GM23338 (cell line): Measurements from ENCODE around the gene DDIT3.

Source experiments
- CREB1 ChIP-seq: fragments of 250-450 bp; sonication (Bioruptor Pico); IDR thresholded peaks from 2 replicates; pipeline ENCODE4 v1.5.0; 2020; ENCODE audit warnings: low read depth, mild to moderate bottlenecking, moderate library complexity
- EZH2 ChIP-seq: fragments of 200-600 bp; sonication (generic); IDR thresholded peaks from one replicate; pipeline ENCODE4 v1.8.0; 2017; ENCODE audit warnings: antibody characterized with exemption, mild to moderate bottlenecking, low read depth; ENCODE audit not compliant: unreplicated experiment
- EZH2phosphoT487 ChIP-seq: fragments of 200-600 bp; sonication (generic); IDR thresholded peaks from one replicate; pipeline ENCODE4 v1.8.1; 2018; ENCODE audit warnings: antibody characterized with exemption; ENCODE audit not compliant: unreplicated experiment
- JUNB ChIP-seq: IDR thresholded peaks from one replicate; pipeline ENCODE4 v1.6.1; 2016; ENCODE audit warnings: antibody characterized with exemption; ENCODE audit not compliant: unreplicated experiment
- NANOG ChIP-seq: IDR thresholded peaks from 2 replicates; pipeline ENCODE4 v1.6.1; 2016; ENCODE audit warnings: antibody characterized with exemption, borderline replicate concordance
- POLR2AphosphoS5 ChIP-seq: IDR thresholded peaks from 2 replicates; pipeline ENCODE4 v1.6.1; 2016; ENCODE audit warnings: antibody characterized with exemption, low read depth
- ZNF331 ChIP-seq: fragments of 250-450 bp; sonication (Bioruptor Pico); IDR thresholded peaks from 2 replicates; pipeline ENCODE4 v1.5.0; 2020; ENCODE audit warnings: low read depth, mild to moderate bottlenecking, moderate library complexity
- TF ChIP-seq, protein P1 (sequence below): IDR thresholded peaks from one replicate; pipeline ENCODE4 v1.6.1; 2018; ENCODE audit warnings: antibody characterized with exemption; ENCODE audit not compliant: unreplicated experiment
- TF ChIP-seq, protein P2 (sequence below), 2 experiments: fragments of 200-600 bp in 1 of 2; sonication (generic) in 1 of 2; conservative IDR thresholded peaks; 2 replicates each; pipeline versions ENCODE4 v1.5.1 to v1.6.1; 2016 to 2017; ENCODE audit warnings: antibody characterized with exemption in 2 of 2, low read depth in 2 of 2, mild to moderate bottlenecking in 2 of 2, moderate library complexity in 1 of 2
- TF ChIP-seq, protein P3 (sequence below): IDR thresholded peaks from 2 replicates; pipeline ENCODE4 v1.6.1; 2016; ENCODE audit warnings: antibody characterized with exemption

DNA sequence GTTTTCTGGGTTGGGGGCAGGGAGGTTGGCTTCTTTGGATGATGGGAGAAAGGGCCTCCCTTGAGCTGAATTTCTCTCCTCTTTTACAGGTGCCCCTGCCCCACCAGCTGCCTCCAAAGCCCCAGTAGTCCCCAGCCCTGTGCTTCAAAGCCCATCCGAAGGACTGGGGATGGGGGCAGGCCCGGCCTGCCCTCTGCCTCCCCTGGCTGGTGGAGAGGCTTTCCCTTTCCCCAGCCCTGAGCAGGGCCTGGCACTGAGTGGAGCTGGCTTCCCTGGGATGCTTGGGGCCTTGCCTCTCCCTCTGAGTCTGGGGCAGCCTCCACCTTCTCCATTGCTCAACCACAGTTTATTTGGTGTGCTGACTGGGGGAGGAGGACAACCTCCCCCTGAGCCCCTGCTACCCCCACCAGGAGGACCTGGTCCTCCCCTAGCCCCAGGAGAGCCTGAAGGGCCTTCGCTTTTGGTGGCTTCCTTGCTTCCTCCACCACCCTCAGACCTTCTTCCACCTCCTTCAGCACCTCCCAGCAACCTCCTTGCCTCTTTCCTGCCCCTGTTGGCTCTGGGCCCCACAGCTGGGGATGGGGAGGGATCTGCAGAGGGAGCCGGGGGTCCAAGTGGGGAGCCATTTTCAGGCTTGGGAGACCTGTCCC, 6.3 kb upstream of the DDIT3 start:
- TF ChIP-seq, protein P1, sequence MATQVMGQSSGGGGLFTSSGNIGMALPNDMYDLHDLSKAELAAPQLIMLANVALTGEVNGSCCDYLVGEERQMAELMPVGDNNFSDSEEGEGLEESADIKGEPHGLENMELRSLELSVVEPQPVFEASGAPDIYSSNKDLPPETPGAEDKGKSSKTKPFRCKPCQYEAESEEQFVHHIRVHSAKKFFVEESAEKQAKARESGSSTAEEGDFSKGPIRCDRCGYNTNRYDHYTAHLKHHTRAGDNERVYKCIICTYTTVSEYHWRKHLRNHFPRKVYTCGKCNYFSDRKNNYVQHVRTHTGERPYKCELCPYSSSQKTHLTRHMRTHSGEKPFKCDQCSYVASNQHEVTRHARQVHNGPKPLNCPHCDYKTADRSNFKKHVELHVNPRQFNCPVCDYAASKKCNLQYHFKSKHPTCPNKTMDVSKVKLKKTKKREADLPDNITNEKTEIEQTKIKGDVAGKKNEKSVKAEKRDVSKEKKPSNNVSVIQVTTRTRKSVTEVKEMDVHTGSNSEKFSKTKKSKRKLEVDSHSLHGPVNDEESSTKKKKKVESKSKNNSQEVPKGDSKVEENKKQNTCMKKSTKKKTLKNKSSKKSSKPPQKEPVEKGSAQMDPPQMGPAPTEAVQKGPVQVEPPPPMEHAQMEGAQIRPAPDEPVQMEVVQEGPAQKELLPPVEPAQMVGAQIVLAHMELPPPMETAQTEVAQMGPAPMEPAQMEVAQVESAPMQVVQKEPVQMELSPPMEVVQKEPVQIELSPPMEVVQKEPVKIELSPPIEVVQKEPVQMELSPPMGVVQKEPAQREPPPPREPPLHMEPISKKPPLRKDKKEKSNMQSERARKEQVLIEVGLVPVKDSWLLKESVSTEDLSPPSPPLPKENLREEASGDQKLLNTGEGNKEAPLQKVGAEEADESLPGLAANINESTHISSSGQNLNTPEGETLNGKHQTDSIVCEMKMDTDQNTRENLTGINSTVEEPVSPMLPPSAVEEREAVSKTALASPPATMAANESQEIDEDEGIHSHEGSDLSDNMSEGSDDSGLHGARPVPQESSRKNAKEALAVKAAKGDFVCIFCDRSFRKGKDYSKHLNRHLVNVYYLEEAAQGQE, result no peak
- TF ChIP-seq, protein P2, sequence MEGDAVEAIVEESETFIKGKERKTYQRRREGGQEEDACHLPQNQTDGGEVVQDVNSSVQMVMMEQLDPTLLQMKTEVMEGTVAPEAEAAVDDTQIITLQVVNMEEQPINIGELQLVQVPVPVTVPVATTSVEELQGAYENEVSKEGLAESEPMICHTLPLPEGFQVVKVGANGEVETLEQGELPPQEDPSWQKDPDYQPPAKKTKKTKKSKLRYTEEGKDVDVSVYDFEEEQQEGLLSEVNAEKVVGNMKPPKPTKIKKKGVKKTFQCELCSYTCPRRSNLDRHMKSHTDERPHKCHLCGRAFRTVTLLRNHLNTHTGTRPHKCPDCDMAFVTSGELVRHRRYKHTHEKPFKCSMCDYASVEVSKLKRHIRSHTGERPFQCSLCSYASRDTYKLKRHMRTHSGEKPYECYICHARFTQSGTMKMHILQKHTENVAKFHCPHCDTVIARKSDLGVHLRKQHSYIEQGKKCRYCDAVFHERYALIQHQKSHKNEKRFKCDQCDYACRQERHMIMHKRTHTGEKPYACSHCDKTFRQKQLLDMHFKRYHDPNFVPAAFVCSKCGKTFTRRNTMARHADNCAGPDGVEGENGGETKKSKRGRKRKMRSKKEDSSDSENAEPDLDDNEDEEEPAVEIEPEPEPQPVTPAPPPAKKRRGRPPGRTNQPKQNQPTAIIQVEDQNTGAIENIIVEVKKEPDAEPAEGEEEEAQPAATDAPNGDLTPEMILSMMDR (conservative IDR thresholded peaks at IDR 0.05; ENCODE audit: low read depth in 2 of 2), result no peak
- no peak for TF ChIP-seq POLR2AphosphoS5
- TF ChIP-seq, protein P3, sequence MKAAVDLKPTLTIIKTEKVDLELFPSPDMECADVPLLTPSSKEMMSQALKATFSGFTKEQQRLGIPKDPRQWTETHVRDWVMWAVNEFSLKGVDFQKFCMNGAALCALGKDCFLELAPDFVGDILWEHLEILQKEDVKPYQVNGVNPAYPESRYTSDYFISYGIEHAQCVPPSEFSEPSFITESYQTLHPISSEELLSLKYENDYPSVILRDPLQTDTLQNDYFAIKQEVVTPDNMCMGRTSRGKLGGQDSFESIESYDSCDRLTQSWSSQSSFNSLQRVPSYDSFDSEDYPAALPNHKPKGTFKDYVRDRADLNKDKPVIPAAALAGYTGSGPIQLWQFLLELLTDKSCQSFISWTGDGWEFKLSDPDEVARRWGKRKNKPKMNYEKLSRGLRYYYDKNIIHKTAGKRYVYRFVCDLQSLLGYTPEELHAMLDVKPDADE, result no peak
- no peak for TF ChIP-seq EZH2phosphoT487
- TF ChIP-seq EZH2, result no peak
- TF ChIP-seq NANOG, result no peak
- no peak for TF ChIP-seq ZNF331 (CRISPR knock-in tag)
- no peak for TF ChIP-seq JUNB
- no peak for TF ChIP-seq CREB1 (CRISPR knock-in tag)
